ENCODE data around the gene ERC2. TPM values are rescaled to one million over a fixed set of nuclear protein-coding genes. Genes with fewer than 3 reads are reported as not detected.

The ERC2 gene
- total and polyA plus RNA-seq, 7 experiments from 2014 or later: not detected

GRCh38 chr3:55906896-55907295, 561.4 kb downstream of the ERC2 start:
- ATAC-seq: no peak
- intact Hi-C loops (cut with micrococcal nuclease): no loop called here
- Mint-ChIP-seq H3K4me1 (no peaks in the 10 kb centered on the region), H3K27ac (no peak overlapping the region), H3K27me3 (peaks cover 0 to 12% (median 0%) of the 10 kb centered on the region in 5 donors), H3K4me3 (no peak overlapping the region), H3K9me3 (peaks cover 0 to 6% (median 0%) of the 10 kb centered on the region in 11 donors), H3K36me3 (peaks cover 0 to 4% (median 0%) of the 10 kb centered on the region in 5 donors)
- CTCF ChIA-PET: no interaction called here
- H3K9me3 ChIP-seq (ENCODE audit: control insufficient read depth in 2 of 3, low read length in 3 of 3): no peaks in the 10 kb centered on the region
- no peaks in the 10 kb centered on the region for H3K27me3 ChIP-seq (ENCODE audit: control insufficient read depth in 2 of 2, insufficient read depth in 2 of 2, low read length in 2 of 2)
- no peak overlapping the region for H3K27ac ChIP-seq (ENCODE audit: low read depth, low read length)
- POLR2A ChIA-PET: no interaction called here
- no peak for DNase-seq
- H3K4me1 ChIP-seq (ENCODE audit: control insufficient read depth in 2 of 2, insufficient read depth in 2 of 2, low read length in 2 of 2): no peaks in the 10 kb centered on the region
- H3K4me3 ChIP-seq (ENCODE audit: low read length): no peak overlapping the region
- no peaks in the 10 kb centered on the region for H3K36me3 ChIP-seq (ENCODE audit: control insufficient read depth in 2 of 3, insufficient read depth in 3 of 3, low read length in 3 of 3)

GRCh38 chr3:55904716-55905115, 563.6 kb downstream of the ERC2 start:
- Mint-ChIP-seq H3K9me3 (peaks cover 0 to 6% (median 0%) of the 10 kb centered on the region in 11 donors), H3K4me3 (no peak overlapping the region), H3K36me3 (peaks cover 0 to 4% (median 0%) of the 10 kb centered on the region in 5 donors), H3K27ac (no peak overlapping the region), H3K27me3 (peaks cover 0 to 12% (median 0%) of the 10 kb centered on the region in 5 donors), H3K4me1 (no peaks in the 10 kb centered on the region)
- Histone ChIP-seq H3K27me3 (ENCODE audit: control insufficient read depth in 2 of 2, insufficient read depth in 2 of 2, low read length in 2 of 2) (no peaks in the 10 kb centered on the region), H3K27ac (ENCODE audit: low read depth, low read length) (no peak overlapping the region), H3K9me3 (ENCODE audit: control insufficient read depth in 2 of 3, low read length in 3 of 3) (no peaks in the 10 kb centered on the region), H3K4me1 (ENCODE audit: control insufficient read depth in 2 of 2, insufficient read depth in 2 of 2, low read length in 2 of 2) (no peaks in the 10 kb centered on the region), H3K36me3 (ENCODE audit: control insufficient read depth in 2 of 3, insufficient read depth in 3 of 3, low read length in 3 of 3) (no peaks in the 10 kb centered on the region), H3K4me3 (ENCODE audit: low read length) (no peak overlapping the region)
- CTCF ChIA-PET: no interaction called here
- POLR2A ChIA-PET: no interaction called here
- DNase-seq: no peak
- intact Hi-C loops (cut with micrococcal nuclease): no loop called here
- no peak for ATAC-seq

GRCh38 chr3:55903680-55904079, 564.6 kb downstream of the ERC2 start:
- no peak for DNase-seq

GRCh38 chr3:55902221-55902900, 565.9 kb downstream of the ERC2 start:
- no peak for ATAC-seq
- intact Hi-C loops (cut with micrococcal nuclease): no loop called here
- Histone ChIP-seq H3K4me3 (ENCODE audit: low read length) (no peak overlapping the region), H3K9me3 (ENCODE audit: control insufficient read depth in 2 of 3, low read length in 3 of 3) (no peaks in the 10 kb centered on the region), H3K27me3 (ENCODE audit: control insufficient read depth in 2 of 2, insufficient read depth in 2 of 2, low read length in 2 of 2) (no peaks in the 10 kb centered on the region), H3K4me1 (ENCODE audit: control insufficient read depth in 2 of 2, insufficient read depth in 2 of 2, low read length in 2 of 2) (no peaks in the 10 kb centered on the region), H3K36me3 (ENCODE audit: control insufficient read depth in 2 of 3, insufficient read depth in 3 of 3, low read length in 3 of 3) (no peaks in the 10 kb centered on the region), H3K27ac (ENCODE audit: low read depth, low read length) (no peak overlapping the region)
- H3K27me3 Mint-ChIP-seq: peaks cover 0 to 5% (median 0%) of the 10 kb centered on the region in 5 donors
- H3K4me3 Mint-ChIP-seq: no peak overlapping the region
- no peaks in the 10 kb centered on the region for H3K36me3 Mint-ChIP-seq
- H3K4me1 Mint-ChIP-seq: no peaks in the 10 kb centered on the region
- ChIA-PET POLR2A (no interaction called here), CTCF (no interaction called here)
- peaks cover 0 to 3% (median 0%) of the 10 kb centered on the region in 11 donors for H3K9me3 Mint-ChIP-seq
- no peak overlapping the region for H3K27ac Mint-ChIP-seq
- DNase-seq: no peak

More at GRCh38 chr3:55903680-55904079, 564.6 kb downstream of the ERC2 start:
- Histone ChIP-seq H3K36me3 (ENCODE audit: control insufficient read depth in 2 of 3, insufficient read depth in 3 of 3, low read length in 3 of 3) (no peaks in the 10 kb centered on the region), H3K27ac (ENCODE audit: low read depth, low read length) (no peak overlapping the region), H3K27me3 (ENCODE audit: control insufficient read depth in 2 of 2, insufficient read depth in 2 of 2, low read length in 2 of 2) (no peaks in the 10 kb centered on the region), H3K9me3 (ENCODE audit: control insufficient read depth in 2 of 3, low read length in 3 of 3) (no peaks in the 10 kb centered on the region), H3K4me3 (ENCODE audit: low read length) (no peak overlapping the region), H3K4me1 (ENCODE audit: control insufficient read depth in 2 of 2, insufficient read depth in 2 of 2, low read length in 2 of 2) (no peaks in the 10 kb centered on the region)
- peaks cover 0 to 12% (median 0%) of the 10 kb centered on the region in 5 donors for H3K27me3 Mint-ChIP-seq
- POLR2A ChIA-PET: no interaction called here
- peaks cover 0 to 4% (median 0%) of the 10 kb centered on the region in 5 donors for H3K36me3 Mint-ChIP-seq
- peaks cover 0 to 6% (median 0%) of the 10 kb centered on the region in 11 donors for H3K9me3 Mint-ChIP-seq
- no peak overlapping the region for H3K4me3 Mint-ChIP-seq
- CTCF ChIA-PET: no interaction called here
- ATAC-seq: no peak
- intact Hi-C loops (cut with micrococcal nuclease): no loop called here
- no peaks in the 10 kb centered on the region for H3K4me1 Mint-ChIP-seq
- no peak overlapping the region for H3K27ac Mint-ChIP-seq

- ChIA-PET POLR2A (no interaction called here), CTCF (no interaction called here)
- no peak overlapping the region for H3K27ac Mint-ChIP-seq
- no peak for DNase-seq
- ATAC-seq: no peak
- intact Hi-C loops (cut with micrococcal nuclease): no loop called here
- Histone ChIP-seq H3K27me3 (ENCODE audit: control insufficient read depth in 2 of 2, insufficient read depth in 2 of 2, low read length in 2 of 2) (no peaks in the 10 kb centered on the region), H3K27ac (ENCODE audit: low read depth, low read length) (no peak overlapping the region), H3K9me3 (ENCODE audit: control insufficient read depth in 2 of 3, low read length in 3 of 3) (no peaks in the 10 kb centered on the region), H3K36me3 (ENCODE audit: control insufficient read depth in 2 of 3, insufficient read depth in 3 of 3, low read length in 3 of 3) (no peaks in the 10 kb centered on the region), H3K4me3 (ENCODE audit: low read length) (no peak overlapping the region), H3K4me1 (ENCODE audit: control insufficient read depth in 2 of 2, insufficient read depth in 2 of 2, low read length in 2 of 2) (no peaks in the 10 kb centered on the region)
- H3K4me1 Mint-ChIP-seq: no peaks in the 10 kb centered on the region
- H3K9me3 Mint-ChIP-seq: peaks cover 0 to 4% (median 0%) of the 10 kb centered on the region in 11 donors
- no peak overlapping the region for H3K4me3 Mint-ChIP-seq
- no peaks in the 10 kb centered on the region for H3K36me3 Mint-ChIP-seq
- H3K27me3 Mint-ChIP-seq: peaks cover 0 to 6% (median 0%) of the 10 kb centered on the region in 5 donors
Measured at GRCh38 chr3:55899887-55900286, 568.4 kb downstream of the ERC2 start.

GRCh38 chr3:55897573-55898224, 570.6 kb downstream of the ERC2 start:
- H3K4me3 ChIP-seq (ENCODE audit: low read length): no peak overlapping the region
- no peaks in the 10 kb centered on the region for H3K36me3 Mint-ChIP-seq
- no peak for ATAC-seq
- H3K27me3 Mint-ChIP-seq: peaks cover 0 to 6% (median 3%) of the 10 kb centered on the region in 5 donors
- POLR2A ChIA-PET: no interaction called here
- H3K27ac Mint-ChIP-seq: no peak overlapping the region
- H3K9me3 ChIP-seq (ENCODE audit: control insufficient read depth in 2 of 3, low read length in 3 of 3): no peaks in the 10 kb centered on the region
- H3K4me1 ChIP-seq (ENCODE audit: control insufficient read depth in 2 of 2, insufficient read depth in 2 of 2, low read length in 2 of 2): no peaks in the 10 kb centered on the region
- CTCF ChIA-PET: no interaction called here
- H3K9me3 Mint-ChIP-seq: peaks cover 0 to 8% (median 0%) of the 10 kb centered on the region in 11 donors
- H3K4me3 Mint-ChIP-seq: no peak overlapping the region
- DNase-seq: no peak
- H3K4me1 Mint-ChIP-seq: no peaks in the 10 kb centered on the region
- H3K27me3 ChIP-seq (ENCODE audit: control insufficient read depth in 2 of 2, insufficient read depth in 2 of 2, low read length in 2 of 2): no peaks in the 10 kb centered on the region
- no peaks in the 10 kb centered on the region for H3K36me3 ChIP-seq (ENCODE audit: control insufficient read depth in 2 of 3, insufficient read depth in 3 of 3, low read length in 3 of 3)
- intact Hi-C loops (cut with micrococcal nuclease): no loop called here
- no peak overlapping the region for H3K27ac ChIP-seq (ENCODE audit: low read depth, low read length)
